Measurements from ENCODE around the gene ADAM19.

- TF ChIP-seq CTCF (conservative IDR thresholded peaks at IDR 0.05; ENCODE audit: low read length): no peak
- no peak for TF ChIP-seq EZH2phosphoT487 (IDR thresholded peaks at IDR 0.05; ENCODE audit: borderline replicate concordance, low read depth, low read length)
Measured at GRCh38 chr5:157454273-157454672, 121.3 kb downstream of the ADAM19 start.
